Activated naive CD4-positive, alpha-beta T cell treated with anti-CD3 and anti-CD28 coated beads, Interleukin-2, amount 50 U/mL, for 72 hours (primary cell): ENCODE data around the gene HDAC10. TPM values are rescaled to one million over a fixed set of nuclear protein-coding genes. Genes with fewer than 3 reads are reported as not detected.
"Not testable (repeated sequence)": the region's sequence is repeated elsewhere in the genome, so short reads cannot be mapped to it uniquely, and the experiment has no call there.

Experiments
- ATAC-seq, 2 donors: fragments of 150-1000 bp; cut with Tn5 transposase; 2 replicates each; pipeline ENCODE4 v1.10.0; 2021; ENCODE audit warnings: mild to moderate bottlenecking in 2 of 2, moderate library complexity in 2 of 2
- DNase-seq, 2 donors: peaks; one replicate each; pipeline ENCODE4 v3.0.0; 2021 to 2022; ENCODE audit warnings: low spot score in 2 of 2
- H3K27ac Mint-ChIP-seq, 2 donors: one replicate each; pipeline ENCODE4 v1.8.0; 2022; ENCODE audit warnings: mild to moderate bottlenecking in 2 of 2, mixed read lengths in 2 of 2
- H3K36me3 Mint-ChIP-seq, 2 donors: one replicate each; pipeline ENCODE4 v1.8.0; 2022; ENCODE audit warnings: mixed read lengths in 2 of 2
- H3K9me3 Mint-ChIP-seq, 2 donors: one replicate each; pipeline ENCODE4 v1.8.0; 2022; ENCODE audit warnings: mixed read lengths in 2 of 2
- total RNA-seq, 2 donors: library from RNA; stranded (reverse); gene quantifications; one replicate each; pipeline ENCODE4 v1.2.3, GENCODE V29; 2022

Gene HDAC10
- total RNA-seq, 2 donors from 2014 or later: 43.7 to 67.3 TPM

DNA sequence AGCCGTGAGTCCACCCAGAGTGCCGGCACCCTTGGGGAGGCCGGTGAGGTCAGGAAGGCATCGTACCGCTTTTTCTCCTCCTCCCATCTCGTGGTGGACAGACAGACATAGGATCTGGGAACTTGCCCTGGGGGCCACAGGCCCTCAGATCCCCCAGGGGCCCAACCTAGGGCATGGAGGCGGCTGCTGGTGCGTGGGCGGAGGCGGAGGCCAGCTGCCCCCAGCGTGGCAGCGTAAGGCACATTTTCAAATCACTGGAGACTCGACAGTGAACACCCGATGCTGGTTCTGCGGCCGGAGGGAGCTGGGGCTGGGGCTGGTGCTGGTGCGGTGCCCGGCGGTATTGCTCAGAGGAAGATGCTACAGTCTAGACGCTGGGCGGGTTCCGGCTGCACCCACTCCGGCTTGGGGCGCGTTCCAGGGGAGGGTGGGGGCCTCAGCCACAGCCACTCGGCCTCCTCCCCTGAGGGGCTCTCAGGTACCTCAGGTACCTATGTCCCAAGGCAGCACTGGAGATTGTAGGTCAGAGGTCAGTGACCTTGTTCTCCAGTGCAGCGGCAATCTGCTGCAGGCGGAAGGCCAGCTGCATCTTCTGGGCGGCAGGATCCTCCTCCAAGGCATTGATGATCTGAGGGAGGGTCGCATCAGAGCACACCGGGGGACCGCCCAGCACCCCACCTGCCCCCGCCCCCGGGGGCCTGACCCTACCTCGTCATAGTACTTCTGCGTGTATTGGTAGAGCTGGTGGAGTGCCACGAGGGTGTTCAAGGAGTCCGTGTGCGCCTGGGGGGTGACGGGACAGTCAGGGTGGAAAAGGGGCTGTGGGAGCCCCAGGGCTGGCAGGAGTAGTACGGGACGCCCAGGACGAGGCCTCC, 24.4 kb upstream of the HDAC10 start:
- H3K27ac Mint-ChIP-seq: no peak overlapping the region
- no peaks in the 10 kb centered on the region for H3K9me3 Mint-ChIP-seq
- no peaks in the 10 kb centered on the region for H3K36me3 Mint-ChIP-seq
- ATAC-seq (no peak), DNase-seq (no peak)

DNA sequence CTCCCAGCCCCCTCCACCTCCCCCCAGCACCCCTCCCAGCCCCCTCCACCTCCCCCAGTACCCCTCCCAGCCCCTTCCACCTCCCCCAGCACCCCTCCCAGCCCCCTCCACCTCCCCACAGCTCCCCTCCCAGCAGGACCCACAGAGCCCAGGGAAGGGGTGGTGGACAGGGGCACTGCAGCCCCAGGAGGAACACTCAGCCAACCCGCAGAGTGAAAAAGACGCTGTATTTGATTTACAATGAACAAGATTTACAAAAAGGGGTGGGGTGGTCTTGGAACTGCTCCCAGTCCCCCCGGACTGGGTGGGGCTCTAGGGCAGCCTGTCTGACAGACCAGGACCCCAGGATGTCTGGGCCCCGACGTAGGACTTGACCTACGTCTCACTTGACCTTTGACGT, 23.7 kb upstream of the HDAC10 start:
- H3K9me3 Mint-ChIP-seq: no peaks in the 10 kb centered on the region
- no peak for ATAC-seq
- no peak for DNase-seq
- no peaks in the 10 kb centered on the region for H3K36me3 Mint-ChIP-seq
- H3K27ac Mint-ChIP-seq: no peak overlapping the region

DNA sequence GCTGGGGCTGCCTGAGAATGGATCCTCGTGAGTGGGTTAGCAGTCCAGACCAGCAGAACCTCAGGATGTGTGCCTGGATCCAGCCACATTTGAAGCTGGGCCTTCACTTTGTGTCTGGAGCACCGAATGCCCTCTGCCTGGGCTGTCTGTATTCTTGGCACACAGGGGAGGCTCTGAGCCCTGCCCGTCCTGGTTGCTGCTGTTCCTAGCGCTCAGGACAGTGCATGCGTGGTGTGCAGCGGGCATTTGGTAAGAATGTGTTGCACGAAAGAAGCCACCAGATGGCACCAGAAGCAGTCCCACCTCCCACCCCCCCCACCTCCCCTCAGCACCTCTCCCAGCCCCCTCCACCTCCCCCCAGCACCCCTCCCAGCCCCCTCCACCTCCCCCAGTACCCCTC, 23.2 kb upstream of the HDAC10 start:
- Mint-ChIP-seq H3K9me3 (no peaks in the 10 kb centered on the region), H3K27ac (no peak overlapping the region), H3K36me3 (no peaks in the 10 kb centered on the region)
- peak in 1 of 2 donors; percentile 49 for DNase-seq
- peak in 1 of 2 donors; percentile 27 for ATAC-seq

DNA sequence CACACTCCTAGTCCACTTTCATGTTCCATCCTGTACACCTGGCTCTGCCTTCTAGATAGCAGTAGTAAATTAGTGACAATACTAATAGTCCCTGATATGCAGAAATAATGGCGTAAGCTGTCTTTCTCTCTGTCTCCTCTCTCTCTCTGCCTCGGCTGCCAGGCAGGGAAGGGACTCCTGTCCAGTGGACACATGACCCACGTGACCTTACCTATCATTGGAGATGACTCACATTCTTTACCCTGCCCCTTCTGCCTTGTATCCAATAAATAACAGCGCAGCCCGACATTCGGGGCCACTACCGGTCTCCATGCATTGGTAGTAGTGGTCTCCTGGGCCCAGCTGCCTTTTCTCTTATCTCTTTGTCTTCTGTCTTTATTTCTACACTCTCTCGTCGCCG, 22.7 kb upstream of the HDAC10 start:
- DNase-seq, H3K9me3 Mint-ChIP-seq, ATAC-seq, H3K36me3 Mint-ChIP-seq, H3K27ac Mint-ChIP-seq: not testable (repeated sequence)

DNA sequence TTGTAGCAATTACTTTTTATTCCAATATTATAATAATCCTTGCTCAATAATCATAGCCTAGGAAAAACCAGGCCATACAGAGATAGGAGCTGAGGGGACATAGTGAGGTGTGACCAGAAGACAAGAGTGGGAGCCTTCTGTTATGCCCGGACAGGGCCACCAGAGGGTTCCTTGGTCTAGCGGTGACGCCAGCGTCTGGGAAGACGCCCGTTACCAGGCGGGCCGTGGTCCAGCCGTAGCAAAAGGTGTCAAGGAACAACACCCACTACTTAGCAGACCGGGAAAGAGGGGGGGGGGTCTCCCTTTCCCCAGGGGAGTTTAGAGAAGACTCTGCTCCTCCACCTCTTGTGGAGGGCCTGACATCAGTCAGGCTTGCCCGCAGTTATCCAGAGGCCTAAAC, 22.3 kb upstream of the HDAC10 start:
- H3K36me3 Mint-ChIP-seq, ATAC-seq, H3K9me3 Mint-ChIP-seq, DNase-seq, H3K27ac Mint-ChIP-seq: not testable (repeated sequence)

DNA sequence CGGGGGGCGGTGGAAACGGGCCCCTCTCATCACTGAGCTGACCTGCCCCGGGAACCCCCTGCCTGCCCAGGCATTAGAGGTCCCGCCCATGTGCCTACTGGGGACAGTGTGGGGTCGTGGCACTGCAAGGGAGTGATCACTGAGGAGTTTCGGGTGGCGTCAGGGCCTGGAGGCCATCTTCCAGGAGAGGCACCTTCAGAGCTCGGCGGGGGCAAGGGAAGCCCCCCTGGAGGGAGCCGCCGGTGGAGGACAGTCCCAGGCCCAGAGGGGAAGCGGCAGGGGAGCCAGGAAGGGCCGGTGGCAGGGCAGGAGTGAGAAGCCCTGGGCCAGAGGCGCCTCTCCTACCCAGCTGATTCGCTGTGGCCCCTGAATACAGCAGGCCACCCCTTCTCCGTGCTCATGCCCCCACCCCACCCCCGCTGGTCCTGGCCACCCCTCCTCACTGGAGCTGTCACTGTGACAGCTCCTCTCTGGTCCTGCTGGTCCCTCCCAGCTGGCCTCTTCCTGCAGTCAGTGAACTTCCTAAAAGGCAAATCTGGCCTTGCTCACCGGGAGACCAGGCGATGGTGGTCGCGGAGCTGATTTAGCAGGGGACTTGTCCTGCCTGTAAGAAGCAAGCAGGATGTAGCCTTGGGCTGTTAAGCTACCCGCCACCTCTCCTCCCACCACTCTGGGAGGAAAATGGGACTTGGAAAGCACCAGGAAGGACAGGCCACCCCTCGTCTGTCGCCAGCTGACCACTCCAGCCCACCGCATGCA, 21.2 kb upstream of the HDAC10 start:
- ATAC-seq: no peak
- Mint-ChIP-seq H3K27ac (no peak overlapping the region), H3K9me3 (no peaks in the 10 kb centered on the region), H3K36me3 (no peaks in the 10 kb centered on the region)
- no peak for DNase-seq

DNA sequence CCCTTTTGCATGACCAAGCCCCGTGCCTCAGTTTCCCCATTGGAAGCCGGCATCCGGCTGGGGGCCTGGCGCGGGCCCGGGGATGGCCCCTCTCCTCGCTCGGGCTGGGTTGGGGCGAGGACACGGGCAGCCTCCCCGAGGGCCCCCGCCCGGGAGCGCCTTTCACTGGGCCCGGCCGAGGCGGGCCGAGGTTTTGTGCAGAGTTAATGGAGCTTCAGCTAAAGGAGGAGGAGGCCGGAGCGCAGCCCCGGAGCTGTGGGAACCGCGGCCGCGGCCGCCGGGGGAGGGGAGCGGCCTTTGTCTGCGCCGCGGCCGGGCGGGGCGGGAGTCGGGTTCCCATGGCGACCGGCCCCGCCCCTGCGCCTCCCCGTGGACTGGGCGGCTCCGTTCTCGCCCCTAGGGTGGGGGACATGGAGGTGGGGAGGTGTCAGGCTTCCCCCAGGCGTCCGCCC, 20.5 kb upstream of the HDAC10 start:
- Mint-ChIP-seq H3K36me3 (no peaks in the 10 kb centered on the region), H3K9me3 (no peaks in the 10 kb centered on the region), H3K27ac (no peak overlapping the region)
- ATAC-seq (peak; percentile 10 to 50), DNase-seq (peak in 1 of 2 donors; percentile 73)

DNA sequence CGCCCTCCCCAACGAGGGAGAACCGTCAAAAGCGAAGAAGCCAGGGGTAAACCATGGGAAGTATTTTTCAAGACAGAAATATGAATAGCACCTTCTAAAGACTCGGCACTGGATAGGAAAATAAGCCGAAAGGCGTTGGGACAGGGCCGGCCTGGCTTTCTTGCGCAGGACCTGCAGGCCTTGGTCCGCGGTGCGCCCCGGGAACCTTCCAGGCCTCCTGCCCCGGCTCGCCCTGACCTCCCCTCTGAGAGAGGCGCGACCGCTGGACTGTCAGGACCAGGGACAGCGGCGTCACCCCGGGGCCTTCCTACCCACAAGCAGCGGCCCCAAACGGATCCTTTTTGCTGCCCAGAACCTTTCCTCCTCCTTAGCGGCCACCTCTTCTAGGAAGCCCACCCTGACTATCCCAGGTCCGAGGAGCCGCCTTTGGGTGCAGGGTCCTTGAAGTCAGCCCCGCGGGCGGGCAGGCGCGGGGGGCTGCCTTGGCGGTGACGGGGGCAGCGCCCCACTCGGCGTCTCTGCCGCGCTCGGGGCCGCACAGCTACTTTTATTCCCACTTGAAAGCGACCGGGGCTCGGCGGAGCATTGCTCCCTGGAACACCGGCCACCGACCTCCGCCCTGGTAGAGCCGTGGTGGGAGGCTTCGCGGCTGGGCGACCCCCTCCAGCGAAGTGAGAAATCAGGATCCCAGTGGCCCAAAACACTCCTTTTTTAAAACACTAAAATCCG, 19.8 kb upstream of the HDAC10 start:
- no peak overlapping the region for H3K27ac Mint-ChIP-seq
- peak in 1 of 2 donors; percentile 78 for DNase-seq
- peak; percentile 58 to 65 for ATAC-seq
- H3K36me3 Mint-ChIP-seq: no peaks in the 10 kb centered on the region
- H3K9me3 Mint-ChIP-seq: no peaks in the 10 kb centered on the region

DNA sequence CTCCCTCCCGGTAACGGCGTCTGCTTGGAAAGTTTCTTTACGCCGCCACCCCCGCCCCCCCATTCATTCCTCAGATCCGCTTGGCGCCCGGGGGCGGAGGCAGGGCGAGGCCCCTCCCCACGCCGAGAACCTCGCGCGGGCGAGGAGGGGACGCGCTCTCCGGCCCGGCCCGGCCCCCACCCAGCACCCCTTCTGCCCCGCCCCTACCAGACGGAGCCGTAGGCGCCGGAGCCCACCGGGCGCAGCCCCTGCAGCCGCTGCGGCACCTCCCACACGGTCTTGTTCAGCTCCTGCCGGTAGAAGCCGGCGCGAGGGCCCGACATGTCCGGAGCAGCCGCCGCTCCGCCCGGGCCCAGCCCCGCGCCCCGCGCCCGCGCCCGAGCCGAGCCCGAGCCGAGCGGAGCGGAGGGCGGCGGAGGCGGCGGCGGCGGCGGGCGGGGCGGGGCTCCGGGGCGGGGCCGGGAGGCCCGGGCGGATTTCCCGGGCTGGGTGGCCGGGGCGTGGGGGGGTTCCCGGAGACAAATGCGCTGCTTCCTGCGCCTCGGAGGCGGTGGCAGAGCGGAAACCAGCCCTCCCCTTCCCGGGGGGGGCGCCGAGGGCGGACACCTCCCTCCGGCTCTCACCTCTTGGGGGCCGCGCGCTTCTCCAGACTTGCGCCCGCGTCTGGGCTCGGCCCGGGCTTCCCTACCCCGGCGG, 19.1 kb upstream of the HDAC10 start, which contains the start of gene MAPK11:
Gene MAPK11 (minus strand): TSS at position 411 of the 696 bp plus-strand sequence. CDS start 88 bp downstream, at position 323.
- H3K9me3 Mint-ChIP-seq: no peaks in the 10 kb centered on the region
- no peak within 1 kb of the TSS for H3K27ac Mint-ChIP-seq
- H3K36me3 Mint-ChIP-seq: no peaks in the 10 kb centered on the region
- ATAC-seq: peak; percentile 69 to 71
- DNase-seq: peak; percentile 64 to 77

DNA sequence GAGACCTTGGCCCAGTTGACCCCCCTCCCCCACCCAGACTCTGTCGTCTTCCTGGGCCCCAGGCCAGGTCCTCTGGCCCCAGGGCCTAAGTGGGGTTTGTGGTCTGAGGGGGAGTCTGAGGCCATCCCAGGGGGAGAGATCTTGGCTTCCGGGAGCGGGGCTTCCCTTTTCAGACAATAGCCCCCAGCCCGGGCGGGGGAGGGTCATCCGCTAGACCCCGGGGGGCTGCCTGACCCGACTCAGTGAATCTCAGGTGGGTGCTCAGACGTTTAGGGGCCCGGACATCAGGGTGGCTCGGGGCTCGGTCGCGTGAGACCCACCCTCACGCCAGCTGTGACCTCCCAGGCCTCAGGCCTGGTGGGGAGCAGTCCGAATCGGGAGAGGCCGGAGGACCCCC, 18.5 kb upstream of the HDAC10 start:
- no peak for DNase-seq
- ATAC-seq: no peak
- no peaks in the 10 kb centered on the region for H3K9me3 Mint-ChIP-seq
- H3K27ac Mint-ChIP-seq: no peak overlapping the region
- no peaks in the 10 kb centered on the region for H3K36me3 Mint-ChIP-seq

DNA sequence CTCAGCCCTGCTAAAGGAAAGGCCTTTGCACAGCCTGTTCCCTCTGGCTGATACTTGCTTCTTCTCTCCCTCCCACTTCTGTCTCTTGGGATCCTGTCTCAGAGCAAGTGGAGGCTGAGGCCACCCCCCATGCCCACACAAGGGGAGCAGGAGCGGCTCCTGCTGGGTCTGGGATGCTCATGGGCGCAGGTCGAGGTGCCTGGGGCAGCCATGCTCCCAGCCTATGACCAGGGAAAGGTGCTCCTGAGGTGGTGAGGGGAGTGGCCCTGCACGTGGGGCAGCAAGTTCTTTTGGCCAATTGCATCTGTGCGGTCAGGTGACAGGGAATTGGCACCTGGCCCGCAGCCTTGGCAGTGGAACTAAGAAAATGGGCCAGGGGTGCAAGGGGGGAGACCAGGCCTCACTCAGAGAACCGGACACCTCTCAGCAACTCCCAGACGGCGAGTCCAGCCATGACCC, 17.6 kb upstream of the HDAC10 start:
- ATAC-seq: no peak

DNA sequence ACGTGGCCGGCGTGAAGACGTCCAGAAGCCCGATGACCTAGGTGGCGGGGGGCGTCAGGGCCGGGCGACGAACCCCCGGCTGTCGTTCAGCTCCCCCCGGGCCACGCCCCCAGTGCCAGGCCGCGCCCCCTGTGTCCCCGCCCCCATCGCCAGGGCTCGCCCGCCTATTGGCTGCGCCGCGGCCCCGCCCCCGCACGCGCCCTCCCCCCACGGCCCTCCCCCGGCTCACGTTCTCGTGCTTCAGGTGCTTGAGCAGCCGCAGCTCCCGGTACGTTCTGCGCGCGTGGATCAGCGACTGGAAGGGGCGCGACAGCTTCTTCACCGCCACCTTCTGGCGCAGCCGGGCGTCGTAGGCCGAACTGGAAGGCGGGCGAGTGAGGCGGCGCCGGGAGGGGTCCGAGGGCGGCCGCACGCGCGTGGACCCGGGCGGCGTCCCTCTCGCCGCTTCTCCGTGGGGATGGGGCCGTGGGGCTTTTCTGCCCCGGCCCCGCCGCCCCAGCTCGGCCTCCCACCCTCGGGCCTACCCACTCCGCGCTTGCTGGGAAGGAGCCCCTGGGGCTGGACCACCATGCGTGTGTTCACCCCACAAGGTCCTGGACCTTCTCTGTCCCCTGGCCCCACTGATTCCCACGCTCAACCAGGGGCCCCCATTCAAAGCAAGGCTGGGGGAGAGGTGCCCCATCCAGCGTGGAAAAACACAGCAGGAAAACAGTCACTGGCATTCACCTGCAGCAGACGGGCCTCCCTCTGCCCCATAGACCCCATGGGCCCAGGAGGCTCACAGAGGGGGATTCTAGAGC, 16.7 kb upstream of the HDAC10 start:
- Mint-ChIP-seq H3K27ac (no peak overlapping the region), H3K9me3 (no peaks in the 10 kb centered on the region), H3K36me3 (no peaks in the 10 kb centered on the region)
- peak in 1 of 2 donors; percentile 69 for DNase-seq
- peak in 1 of 2 donors; percentile 10 for ATAC-seq

More for the DNA sequence above, 17.6 kb upstream of the HDAC10 start:
- no peaks in the 10 kb centered on the region for H3K9me3 Mint-ChIP-seq
- DNase-seq: no peak
- no peak overlapping the region for H3K27ac Mint-ChIP-seq
- H3K36me3 Mint-ChIP-seq: no peaks in the 10 kb centered on the region

DNA sequence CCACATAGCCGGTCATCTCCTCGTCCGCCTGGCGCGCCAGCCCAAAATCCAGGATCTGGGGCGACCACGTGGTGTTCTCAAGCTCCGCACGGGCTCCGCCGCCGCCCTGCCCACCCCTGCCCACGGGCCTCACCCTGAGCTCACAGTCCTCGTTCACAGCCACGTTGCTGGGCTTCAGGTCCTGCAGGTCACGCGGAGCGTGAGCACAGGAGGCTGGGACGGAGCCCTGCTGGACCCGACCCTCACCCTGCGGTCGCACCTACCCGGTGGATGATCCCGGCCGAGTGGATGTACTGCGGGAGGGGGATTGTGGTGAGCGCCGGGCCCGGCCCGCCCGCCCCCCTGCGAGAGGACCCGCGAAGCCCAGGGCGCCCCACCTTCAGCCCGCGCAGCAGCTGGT, 15.9 kb upstream of the HDAC10 start:
- H3K9me3 Mint-ChIP-seq: no peaks in the 10 kb centered on the region
- no peak for DNase-seq
- no peak overlapping the region for H3K27ac Mint-ChIP-seq
- no peaks in the 10 kb centered on the region for H3K36me3 Mint-ChIP-seq
- no peak for ATAC-seq

DNA sequence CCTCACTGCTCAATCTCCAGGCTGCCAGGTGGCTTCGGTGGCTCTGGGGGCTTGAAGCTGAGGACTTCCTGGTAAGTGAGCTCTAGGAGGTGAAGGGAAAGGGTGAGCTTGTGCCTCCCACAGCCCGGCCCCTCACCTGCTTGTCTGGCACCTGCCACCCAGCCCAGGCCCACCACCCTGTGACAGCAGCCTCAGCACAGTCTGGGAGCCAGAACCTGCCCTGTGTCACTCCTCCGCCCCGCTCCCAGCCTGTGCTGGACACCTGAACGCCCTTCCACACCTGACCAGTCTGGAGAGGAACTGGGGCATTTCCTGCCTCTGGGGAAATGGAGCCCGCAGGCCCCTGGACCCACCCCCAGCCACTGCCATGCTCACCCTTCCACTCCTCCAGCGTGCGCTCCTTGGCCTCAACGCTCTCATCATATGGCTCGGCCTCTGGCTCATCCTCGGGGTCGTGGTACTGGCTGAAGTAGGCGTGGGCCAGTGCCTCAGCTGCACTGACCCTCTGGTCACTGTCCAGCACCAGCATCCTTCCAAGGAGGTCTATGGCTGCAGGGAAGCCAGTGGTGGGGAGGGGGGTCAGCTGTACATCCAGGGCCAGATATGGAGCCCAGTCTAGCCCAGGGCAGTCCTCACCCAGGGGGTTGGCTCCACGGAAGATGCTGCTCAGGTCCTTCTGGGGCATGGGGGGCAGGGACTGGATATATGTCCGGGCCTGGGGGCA, 14.0 kb upstream of the HDAC10 start:
- no peak for ATAC-seq
- no peak for DNase-seq
- Mint-ChIP-seq H3K9me3 (no peaks in the 10 kb centered on the region), H3K36me3 (no peaks in the 10 kb centered on the region), H3K27ac (no peak overlapping the region)
